PFSK-1 (cell line): ENCODE measurements around the gene CACNA2D2.

Experiments
- FOXP2 ChIP-seq: optimal IDR thresholded peaks from 2 replicates; pipeline ENCODE3; 2011; ENCODE audit warnings: borderline replicate concordance, control low read depth, inconsistent platforms; ENCODE audit not compliant: insufficient read depth; ENCODE audit errors: extremely low read length, extremely low read depth
- POLR2AphosphoS5 ChIP-seq: IDR thresholded peaks from 2 replicates; pipeline ENCODE4 v1.6.1; 2012; ENCODE audit warnings: low read depth, mild to moderate bottlenecking, control low read depth, low read length, moderate library complexity
- REST ChIP-seq, 2 experiments: IDR thresholded peaks; 2 replicates each; pipeline versions ENCODE4 v1.6.1 to v1.8.0; 2011 to 2012; ENCODE audit warnings: low read depth in 2 of 2, low read length in 2 of 2, control low read depth in 1 of 2, inconsistent platforms in 1 of 2, mild to moderate bottlenecking in 1 of 2, moderate library complexity in 1 of 2; ENCODE audit not compliant: insufficient read depth in 1 of 2
- SIN3A ChIP-seq: IDR thresholded peaks from 2 replicates; pipeline ENCODE4 v1.6.1; 2012; ENCODE audit warnings: mild to moderate bottlenecking, low read length, moderate library complexity, borderline replicate concordance; ENCODE audit not compliant: insufficient read depth
- TAF1 ChIP-seq: IDR thresholded peaks from 2 replicates; pipeline ENCODE4 v1.6.1; 2012; ENCODE audit warnings: low read length, control low read depth, borderline replicate concordance; ENCODE audit not compliant: insufficient read depth

The CACNA2D2 gene

GRCh38 chr3:50385754-50386153, 117.7 kb downstream of the CACNA2D2 start:
- TF ChIP-seq REST (IDR thresholded peaks at IDR 0.05; ENCODE audit: insufficient read depth in 1 of 2, low read depth in 2 of 2, low read length in 2 of 2) = no peak
- no peak for TF ChIP-seq FOXP2
- no peak for TF ChIP-seq TAF1
- no peak for TF ChIP-seq SIN3A
- no peak for TF ChIP-seq POLR2AphosphoS5

GRCh38 chr3:50383750-50384149, 119.7 kb downstream of the CACNA2D2 start:
- no peak for TF ChIP-seq POLR2AphosphoS5
- no peak for TF ChIP-seq FOXP2
- TF ChIP-seq REST (IDR thresholded peaks at IDR 0.05; ENCODE audit: insufficient read depth in 1 of 2, low read depth in 2 of 2, low read length in 2 of 2) = no peak
- TF ChIP-seq SIN3A = no peak
- no peak for TF ChIP-seq TAF1

DNA sequence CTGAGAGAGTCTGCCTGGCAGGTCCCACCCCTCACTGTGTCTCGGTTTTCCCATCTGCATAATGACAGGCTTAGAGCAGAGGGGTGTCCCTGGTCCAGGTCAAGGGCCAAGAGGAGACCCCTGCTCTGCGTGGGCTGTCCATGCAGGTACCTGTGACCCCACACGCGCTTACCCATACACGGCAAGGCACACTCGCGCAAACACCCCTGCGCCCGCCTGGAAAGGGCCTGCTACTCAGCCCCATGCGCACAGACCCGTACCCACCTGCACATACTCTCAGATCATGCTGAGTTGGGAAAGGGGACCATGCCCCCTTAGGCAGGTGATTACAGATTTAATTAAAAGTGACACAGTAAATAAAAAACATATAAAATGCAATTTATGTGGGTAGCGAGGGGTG, 120.7 kb downstream of the CACNA2D2 start:
- no peak for TF ChIP-seq TAF1
- no peak for TF ChIP-seq REST (IDR thresholded peaks at IDR 0.05; ENCODE audit: insufficient read depth in 1 of 2, low read depth in 2 of 2, low read length in 2 of 2)
- no peak for TF ChIP-seq FOXP2

DNA sequence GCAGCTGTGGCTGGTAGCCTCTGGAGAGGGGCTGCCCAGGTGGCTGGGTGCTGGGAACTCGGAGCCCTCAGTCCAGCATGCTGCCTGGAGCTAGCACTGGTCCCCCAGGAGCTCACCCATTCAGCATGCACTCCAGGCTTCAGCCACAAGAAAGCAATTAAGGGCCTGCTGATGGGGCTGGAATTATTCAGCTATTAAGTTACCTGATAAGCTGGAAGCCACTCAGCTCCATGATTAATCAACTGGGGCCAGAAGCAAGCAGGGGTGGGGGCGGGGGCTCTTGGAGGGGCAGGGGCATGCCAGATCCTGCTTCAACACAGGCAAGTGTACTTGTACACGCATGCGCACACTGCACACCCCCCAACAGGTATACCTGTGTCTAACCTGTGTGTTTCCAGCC, 122.1 kb downstream of the CACNA2D2 start:
- TF ChIP-seq FOXP2 (no peak), TAF1 (no peak)

DNA sequence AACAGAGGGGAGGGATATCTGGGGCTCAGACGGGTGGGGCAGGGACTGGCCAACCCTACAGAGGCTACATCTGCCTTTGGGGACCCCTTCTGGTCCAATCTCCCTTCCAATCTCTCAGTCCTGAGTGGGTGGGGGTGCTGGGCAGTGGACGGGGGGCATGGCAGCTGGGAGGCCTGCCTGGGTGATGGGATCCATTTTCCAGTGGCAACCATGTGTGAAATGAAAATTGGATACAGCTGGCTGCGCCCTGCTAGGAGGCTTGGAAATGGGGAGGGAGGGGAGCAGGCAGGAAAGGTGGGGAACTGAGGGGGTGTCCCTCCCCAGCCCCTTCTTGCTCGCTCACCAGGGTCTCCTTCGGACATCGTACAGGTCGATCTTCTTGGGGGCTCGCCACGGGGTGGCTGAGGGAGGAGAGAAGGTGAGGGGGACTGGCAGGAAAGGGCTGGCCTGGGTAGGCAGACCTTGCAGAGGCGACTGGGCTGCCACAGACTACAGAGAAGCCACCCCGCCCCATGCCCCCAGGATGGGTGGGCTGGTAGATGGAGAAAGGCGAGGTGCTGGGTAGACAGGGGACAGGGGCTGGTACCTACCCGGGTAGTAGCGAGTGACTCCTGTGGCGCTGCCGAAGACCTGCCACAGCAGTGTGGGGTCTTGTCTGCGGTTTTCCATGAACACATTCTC, 122.9 kb downstream of the CACNA2D2 start:
- TF ChIP-seq REST (IDR thresholded peaks at IDR 0.05; ENCODE audit: insufficient read depth in 1 of 2, low read depth in 2 of 2, low read length in 2 of 2) (no peak), SIN3A (no peak), POLR2AphosphoS5 (no peak), TAF1 (no peak), FOXP2 (no peak)
